ENCODE measurements around the gene TEN1.
"Not testable (repeated sequence)": the region's sequence is repeated elsewhere in the genome, so short reads cannot be mapped to it uniquely, and the experiment has no call there.

TEN1 gene

GRCh38 chr17:76036497-76037261, 57.6 kb downstream of the TEN1 start:
- Histone ChIP-seq H3K4me2 (ENCODE audit: low read length) (no peak overlapping the region), H3K36me3 (ENCODE audit: insufficient read depth, low read length) (peaks cover 32% of the 10 kb centered on the region), H3K4me3 (ENCODE audit: low read length) (no peak overlapping the region), H3K4me1 (ENCODE audit: control insufficient read depth, insufficient read depth, low read length) (no peaks in the 10 kb centered on the region), H3K27me3 (ENCODE audit: control insufficient read depth, insufficient read depth, low read length) (no peaks in the 10 kb centered on the region), H3K9ac (ENCODE audit: low read depth, low read length) (no peak overlapping the region), H3K9me3 (replicated peaks; ENCODE audit: low read length) (no peaks in the 10 kb centered on the region)

- Histone ChIP-seq H3K4me2 (ENCODE audit: low read length) (no peak overlapping the region), H3K4me3 (ENCODE audit: low read length) (no peak overlapping the region), H3K36me3 (ENCODE audit: insufficient read depth, low read length) (peaks cover 41% of the 10 kb centered on the region), H3K27me3 (ENCODE audit: control insufficient read depth, insufficient read depth, low read length) (no peaks in the 10 kb centered on the region), H3K9me3 (replicated peaks; ENCODE audit: low read length) (no peaks in the 10 kb centered on the region), H3K9ac (ENCODE audit: low read depth, low read length) (no peak overlapping the region), H3K4me1 (ENCODE audit: control insufficient read depth, insufficient read depth, low read length) (no peaks in the 10 kb centered on the region)
These were observed 59.0 kb downstream of the TEN1 start for GRCh38 chr17:76038050-76038449.

- Histone ChIP-seq H3K4me3 (ENCODE audit: low read length) (no peak overlapping the region), H3K9ac (ENCODE audit: low read depth, low read length) (no peak overlapping the region), H3K9me3 (replicated peaks; ENCODE audit: low read length) (no peaks in the 10 kb centered on the region), H3K4me2 (ENCODE audit: low read length) (no peak overlapping the region), H3K4me1 (ENCODE audit: control insufficient read depth, insufficient read depth, low read length) (no peaks in the 10 kb centered on the region), H3K27me3 (ENCODE audit: control insufficient read depth, insufficient read depth, low read length) (no peaks in the 10 kb centered on the region), H3K36me3 (ENCODE audit: insufficient read depth, low read length) (peaks cover 52% of the 10 kb centered on the region)
These were observed 60.1 kb downstream of the TEN1 start for GRCh38 chr17:76039121-76039520.

GRCh38 chr17:76040376-76040775, 61.3 kb downstream of the TEN1 start:
- Histone ChIP-seq H3K4me1 (ENCODE audit: control insufficient read depth, insufficient read depth, low read length) (no peaks in the 10 kb centered on the region), H3K9me3 (replicated peaks; ENCODE audit: low read length) (no peaks in the 10 kb centered on the region), H3K4me3 (ENCODE audit: low read length) (no peak overlapping the region), H3K27me3 (ENCODE audit: control insufficient read depth, insufficient read depth, low read length) (no peaks in the 10 kb centered on the region), H3K36me3 (ENCODE audit: insufficient read depth, low read length) (peaks cover 64% of the 10 kb centered on the region), H3K9ac (ENCODE audit: low read depth, low read length) (no peak overlapping the region), H3K4me2 (ENCODE audit: low read length) (no peak overlapping the region)

- H3K4me3 ChIP-seq (ENCODE audit: low read length); H3K9ac ChIP-seq (ENCODE audit: low read depth, low read length); H3K9me3 ChIP-seq (replicated peaks; ENCODE audit: low read length); H3K4me2 ChIP-seq (ENCODE audit: low read length); H3K4me1 ChIP-seq (ENCODE audit: control insufficient read depth, insufficient read depth, low read length); H3K27me3 ChIP-seq (ENCODE audit: control insufficient read depth, insufficient read depth, low read length): not testable (repeated sequence)
- peaks cover 83% of the 10 kb centered on the region for H3K36me3 ChIP-seq (ENCODE audit: insufficient read depth, low read length)
These were observed 63.8 kb downstream of the TEN1 start for GRCh38 chr17:76042868-76043267.

- Histone ChIP-seq H3K36me3 (ENCODE audit: insufficient read depth, low read length) (peaks cover 89% of the 10 kb centered on the region), H3K4me1 (ENCODE audit: control insufficient read depth, insufficient read depth, low read length) (peaks cover 15% of the 10 kb centered on the region)
- H3K4me3 ChIP-seq (ENCODE audit: low read length); H3K9me3 ChIP-seq (replicated peaks; ENCODE audit: low read length); H3K9ac ChIP-seq (ENCODE audit: low read depth, low read length); H3K4me2 ChIP-seq (ENCODE audit: low read length); H3K27me3 ChIP-seq (ENCODE audit: control insufficient read depth, insufficient read depth, low read length): not testable (repeated sequence)
These were observed 65.5 kb downstream of the TEN1 start for GRCh38 chr17:76044475-76045007.

GRCh38 chr17:76046064-76046463, 67.0 kb downstream of the TEN1 start:
- Histone ChIP-seq H3K4me1 (ENCODE audit: control insufficient read depth, insufficient read depth, low read length) (peaks cover 15% of the 10 kb centered on the region), H3K27me3 (ENCODE audit: control insufficient read depth, insufficient read depth, low read length) (no peaks in the 10 kb centered on the region), H3K4me3 (ENCODE audit: low read length) (no peak overlapping the region), H3K4me2 (ENCODE audit: low read length) (no peak overlapping the region), H3K9ac (ENCODE audit: low read depth, low read length) (no peak overlapping the region), H3K9me3 (replicated peaks; ENCODE audit: low read length) (no peaks in the 10 kb centered on the region), H3K36me3 (ENCODE audit: insufficient read depth, low read length) (peaks cover 90% of the 10 kb centered on the region)

- peak overlapping the region; percentile 19 for H3K4me2 ChIP-seq (ENCODE audit: low read length)
- H3K27me3 ChIP-seq (ENCODE audit: control insufficient read depth, insufficient read depth, low read length), result no peaks in the 10 kb centered on the region
- H3K4me3 ChIP-seq (ENCODE audit: low read length), result no peak overlapping the region
- H3K9me3 ChIP-seq (replicated peaks; ENCODE audit: low read length), result no peaks in the 10 kb centered on the region
- H3K4me1 ChIP-seq (ENCODE audit: control insufficient read depth, insufficient read depth, low read length), result peaks cover 16% of the 10 kb centered on the region
- H3K36me3 ChIP-seq (ENCODE audit: insufficient read depth, low read length), result peaks cover 86% of the 10 kb centered on the region
- no peak overlapping the region for H3K9ac ChIP-seq (ENCODE audit: low read depth, low read length)
These were observed 69.1 kb downstream of the TEN1 start for GRCh38 chr17:76048025-76048605.

GRCh38 chr17:76048711-76049110, 69.7 kb downstream of the TEN1 start:
- Histone ChIP-seq H3K4me2 (ENCODE audit: low read length) (peak overlapping the region; percentile 19), H3K4me3 (ENCODE audit: low read length) (no peak overlapping the region), H3K4me1 (ENCODE audit: control insufficient read depth, insufficient read depth, low read length) (peaks cover 22% of the 10 kb centered on the region), H3K9ac (ENCODE audit: low read depth, low read length) (no peak overlapping the region), H3K9me3 (replicated peaks; ENCODE audit: low read length) (peaks cover under 1% of the 10 kb centered on the region), H3K36me3 (ENCODE audit: insufficient read depth, low read length) (peaks cover 84% of the 10 kb centered on the region), H3K27me3 (ENCODE audit: control insufficient read depth, insufficient read depth, low read length) (no peaks in the 10 kb centered on the region)

- no peaks in the 10 kb centered on the region for H3K27me3 ChIP-seq (ENCODE audit: control insufficient read depth, insufficient read depth, low read length)
- no peak overlapping the region for H3K9ac ChIP-seq (ENCODE audit: low read depth, low read length)
- H3K36me3 ChIP-seq (ENCODE audit: insufficient read depth, low read length), result peaks cover 84% of the 10 kb centered on the region
- no peak overlapping the region for H3K4me3 ChIP-seq (ENCODE audit: low read length)
- H3K4me2 ChIP-seq (ENCODE audit: low read length), result no peak overlapping the region
- peaks cover 4% of the 10 kb centered on the region for H3K9me3 ChIP-seq (replicated peaks; ENCODE audit: low read length)
- H3K4me1 ChIP-seq (ENCODE audit: control insufficient read depth, insufficient read depth, low read length), result peaks cover 27% of the 10 kb centered on the region
These were observed 70.2 kb downstream of the TEN1 start for GRCh38 chr17:76049239-76049638.

- no peak overlapping the region for H3K4me2 ChIP-seq (ENCODE audit: low read length)
- peaks cover 80% of the 10 kb centered on the region for H3K36me3 ChIP-seq (ENCODE audit: insufficient read depth, low read length)
These were observed 70.9 kb downstream of the TEN1 start for GRCh38 chr17:76049836-76050537.

More at GRCh38 chr17:76049836-76050537, 70.9 kb downstream of the TEN1 start:
- no peaks in the 10 kb centered on the region for H3K27me3 ChIP-seq (ENCODE audit: control insufficient read depth, insufficient read depth, low read length)
- H3K4me1 ChIP-seq (ENCODE audit: control insufficient read depth, insufficient read depth, low read length), result peaks cover 27% of the 10 kb centered on the region
- H3K9me3 ChIP-seq (replicated peaks; ENCODE audit: low read length), result peaks cover 4% of the 10 kb centered on the region
- H3K4me3 ChIP-seq (ENCODE audit: low read length), result no peak overlapping the region
- H3K9ac ChIP-seq (ENCODE audit: low read depth, low read length), result no peak overlapping the region
